HG03097 (cell line): ENCODE data around the gene LTO1.

Experiments used
- ATAC-seq: cut with Tn5 transposase; IDR thresholded peaks from one replicate; pipeline ENCODE4 v1.9.1; 2021; ENCODE audit not compliant: unreplicated experiment, low FRiP score

The LTO1 gene

GRCh38 chr11:69659591-69659990, 15.6 kb downstream of the LTO1 start:
- ATAC-seq = no peak

- ATAC-seq = no peak
These were observed 16.3 kb downstream of the LTO1 start for GRCh38 chr11:69658626-69659450.

GRCh38 chr11:69657911-69658625, 17.1 kb downstream of the LTO1 start:
- no peak for ATAC-seq

GRCh38 chr11:69657456-69657910, 17.7 kb downstream of the LTO1 start:
- ATAC-seq = no peak

- no peak for ATAC-seq
These were observed 18.4 kb downstream of the LTO1 start for GRCh38 chr11:69656536-69657455.

- ATAC-seq = no peak
These were observed 19.4 kb downstream of the LTO1 start for GRCh38 chr11:69655479-69656428.

- no peak for ATAC-seq
These were observed 20.3 kb downstream of the LTO1 start for GRCh38 chr11:69654660-69655478.

- no peak for ATAC-seq
These were observed 21.0 kb downstream of the LTO1 start for GRCh38 chr11:69654001-69654659.

- ATAC-seq = no peak
These were observed 21.7 kb downstream of the LTO1 start for GRCh38 chr11:69653406-69653960.

- no peak for ATAC-seq
These were observed 22.2 kb downstream of the LTO1 start for GRCh38 chr11:69652999-69653398.

- ATAC-seq = no peak
These were observed 23.1 kb downstream of the LTO1 start for GRCh38 chr11:69651834-69652620.

- ATAC-seq = no peak
These were observed 24.3 kb downstream of the LTO1 start for GRCh38 chr11:69650832-69651344.

GRCh38 chr11:69650081-69650831, 24.9 kb downstream of the LTO1 start:
- ATAC-seq = no peak

- no peak for ATAC-seq
These were observed 25.6 kb downstream of the LTO1 start for GRCh38 chr11:69649576-69649900.

- no peak for ATAC-seq
These were observed 26.2 kb downstream of the LTO1 start for GRCh38 chr11:69648679-69649575.
